ENCODE data around the gene ANKDD1B. TPM values are rescaled to one million over a fixed set of nuclear protein-coding genes. Genes with fewer than 3 reads are reported as not detected.

ANKDD1B gene
- polyA plus RNA-seq, 1 of the 3 experiments (the other 2 are of a cell fraction), result 0.12 TPM

DNA sequence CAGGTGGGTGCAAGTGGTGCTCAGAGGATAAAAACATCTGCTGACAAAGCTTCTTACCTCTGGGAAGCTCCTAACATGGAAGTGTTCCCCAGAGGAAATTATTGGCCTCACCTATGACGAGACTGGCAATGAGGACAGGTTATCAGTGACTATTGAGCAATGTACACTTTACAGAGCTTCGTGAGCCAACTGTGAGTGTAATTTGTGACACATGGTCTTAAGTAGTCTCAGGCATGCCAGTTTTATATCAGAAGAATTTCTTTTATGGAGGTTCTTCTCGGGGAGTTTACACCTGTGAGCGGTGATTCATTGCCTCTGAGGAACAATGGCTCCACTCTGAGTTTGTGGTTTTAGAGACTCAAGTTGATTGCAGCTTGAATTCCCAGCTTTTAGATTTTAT, 11.3 kb downstream of the ANKDD1B start (continued):
- TF ChIP-seq TAF1 (IDR thresholded peaks at IDR 0.05; ENCODE audit: borderline replicate concordance, low read depth, low read length), result no peak
- TF ChIP-seq CHD2 (IDR thresholded peaks at IDR 0.05; ENCODE audit: low read length, partially characterized antibody), result no peak
- no peak for TF ChIP-seq GABPA (IDR thresholded peaks at IDR 0.05; ENCODE audit: low read depth)
- no peak for TF ChIP-seq GATA2 (CRISPR knock-in tag; IDR thresholded peaks at IDR 0.05)
- TF ChIP-seq, protein P1, sequence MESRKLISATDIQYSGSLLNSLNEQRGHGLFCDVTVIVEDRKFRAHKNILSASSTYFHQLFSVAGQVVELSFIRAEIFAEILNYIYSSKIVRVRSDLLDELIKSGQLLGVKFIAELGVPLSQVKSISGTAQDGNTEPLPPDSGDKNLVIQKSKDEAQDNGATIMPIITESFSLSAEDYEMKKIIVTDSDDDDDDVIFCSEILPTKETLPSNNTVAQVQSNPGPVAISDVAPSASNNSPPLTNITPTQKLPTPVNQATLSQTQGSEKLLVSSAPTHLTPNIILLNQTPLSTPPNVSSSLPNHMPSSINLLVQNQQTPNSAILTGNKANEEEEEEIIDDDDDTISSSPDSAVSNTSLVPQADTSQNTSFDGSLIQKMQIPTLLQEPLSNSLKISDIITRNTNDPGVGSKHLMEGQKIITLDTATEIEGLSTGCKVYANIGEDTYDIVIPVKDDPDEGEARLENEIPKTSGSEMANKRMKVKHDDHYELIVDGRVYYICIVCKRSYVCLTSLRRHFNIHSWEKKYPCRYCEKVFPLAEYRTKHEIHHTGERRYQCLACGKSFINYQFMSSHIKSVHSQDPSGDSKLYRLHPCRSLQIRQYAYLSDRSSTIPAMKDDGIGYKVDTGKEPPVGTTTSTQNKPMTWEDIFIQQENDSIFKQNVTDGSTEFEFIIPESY (IDR thresholded peaks at IDR 0.05; ENCODE audit: borderline replicate concordance, low read depth), result no peak

DNA sequence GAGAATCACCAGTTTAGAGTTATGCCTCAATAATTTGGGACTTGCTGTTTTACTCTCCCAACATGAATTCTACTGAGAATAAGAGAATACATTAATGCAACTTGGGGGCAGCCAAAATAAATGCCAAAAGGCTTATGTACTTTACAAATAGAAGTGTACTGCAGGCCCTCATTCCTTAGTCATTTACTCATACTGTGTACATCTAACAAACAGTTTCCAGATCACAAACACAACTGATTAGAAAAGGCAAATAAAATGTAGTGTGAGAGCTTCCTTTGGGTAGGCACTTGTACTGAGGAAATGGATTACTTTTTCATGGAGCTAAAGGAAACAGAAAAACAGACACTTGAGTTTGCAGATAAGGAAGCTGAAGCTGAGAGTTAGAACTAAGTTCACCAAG, 12.6 kb downstream of the ANKDD1B start:
- Histone ChIP-seq H3K9me2 (no peaks in the 10 kb centered on the region), H3K9me3 (no peaks in the 10 kb centered on the region), H3K4me3 (ENCODE audit: low read depth in 2 of 2, low read length in 1 of 2) (no peak overlapping the region), H3K4me1 (ENCODE audit: control insufficient read depth in 1 of 2, insufficient read depth in 2 of 2, low read depth in 1 of 2, low read length in 1 of 2) (no peaks in the 10 kb centered on the region), H4K20me1 (ENCODE audit: insufficient read depth) (no peaks in the 10 kb centered on the region), H2AFZ (ENCODE audit: low read depth) (no peak overlapping the region), H3K79me2 (ENCODE audit: insufficient read depth) (no peaks in the 10 kb centered on the region), H3F3A (replicated peaks; ENCODE audit: insufficient read depth) (no peaks in the 10 kb centered on the region), H3K9ac (no peak overlapping the region), H3K36me3 (replicated peaks in 1 of 2; ENCODE audit: control insufficient read depth in 1 of 2, insufficient read depth in 2 of 2, low read length in 1 of 2) (no peaks in the 10 kb centered on the region), H3K27me3 (ENCODE audit: insufficient read depth) (no peaks in the 10 kb centered on the region), H3K27ac (ENCODE audit: low read depth in 2 of 2, low read length in 1 of 2) (no peak overlapping the region), H3K4me2 (no peak overlapping the region)
- POLR2A ChIA-PET, result no interaction called here
- TF ChIP-seq JUND (IDR thresholded peaks at IDR 0.05) (no peak), FOXJ3 (CRISPR knock-in tag; IDR thresholded peaks at IDR 0.05) (no peak), SIN3A (IDR thresholded peaks at IDR 0.05; ENCODE audit: borderline replicate concordance, low read depth, low read length) (no peak)
- TF ChIP-seq, protein P2, sequence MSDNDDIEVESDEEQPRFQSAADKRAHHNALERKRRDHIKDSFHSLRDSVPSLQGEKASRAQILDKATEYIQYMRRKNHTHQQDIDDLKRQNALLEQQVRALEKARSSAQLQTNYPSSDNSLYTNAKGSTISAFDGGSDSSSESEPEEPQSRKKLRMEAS (IDR thresholded peaks at IDR 0.05; ENCODE audit: low read depth), result no peak
- CTCF ChIA-PET, result no interaction called here
- DNase-seq, result no peak

DNA sequence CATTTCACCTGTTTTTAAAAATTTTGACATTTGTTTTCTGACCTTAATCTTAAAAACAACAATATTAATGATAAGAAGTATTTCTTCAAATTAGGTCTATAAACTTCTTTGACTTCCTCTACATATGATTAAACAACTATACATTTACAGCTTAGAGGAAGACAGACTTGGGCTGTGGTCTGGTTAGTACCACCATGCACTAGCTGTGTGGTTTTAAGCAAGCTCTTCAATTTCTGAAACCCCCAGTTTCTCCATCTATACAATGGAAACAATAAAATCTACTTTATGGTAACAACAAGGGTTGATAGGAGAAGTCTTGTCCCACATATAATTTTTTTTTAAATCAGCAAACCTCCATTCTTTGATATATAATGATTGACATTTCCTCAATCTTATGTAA, 15.7 kb downstream of the ANKDD1B start:
- POLR2A ChIA-PET, result no interaction called here
- Histone ChIP-seq H3K27ac (ENCODE audit: low read depth in 2 of 2, low read length in 1 of 2) (no peak overlapping the region), H3K9me3 (no peaks in the 10 kb centered on the region), H3K9me2 (no peaks in the 10 kb centered on the region), H3F3A (replicated peaks; ENCODE audit: insufficient read depth) (no peaks in the 10 kb centered on the region), H3K36me3 (replicated peaks in 1 of 2; ENCODE audit: control insufficient read depth in 1 of 2, insufficient read depth in 2 of 2, low read length in 1 of 2) (no peaks in the 10 kb centered on the region), H3K4me1 (ENCODE audit: control insufficient read depth in 1 of 2, insufficient read depth in 2 of 2, low read depth in 1 of 2, low read length in 1 of 2) (no peaks in the 10 kb centered on the region), H3K4me3 (ENCODE audit: low read depth in 2 of 2, low read length in 1 of 2) (no peak overlapping the region), H2AFZ (ENCODE audit: low read depth) (no peak overlapping the region), H3K79me2 (ENCODE audit: insufficient read depth) (no peaks in the 10 kb centered on the region), H3K4me2 (no peak overlapping the region), H4K20me1 (ENCODE audit: insufficient read depth) (no peaks in the 10 kb centered on the region), H3K27me3 (ENCODE audit: insufficient read depth) (no peaks in the 10 kb centered on the region), H3K9ac (no peak overlapping the region)
- TF ChIP-seq RFX5 (IDR thresholded peaks at IDR 0.05; ENCODE audit: low read length), result no peak
- TF ChIP-seq, protein P1 (IDR thresholded peaks at IDR 0.05; ENCODE audit: borderline replicate concordance, low read depth), result no peak
- TF ChIP-seq ELF1 (IDR thresholded peaks at IDR 0.05), result no peak
- TF ChIP-seq SIN3A (IDR thresholded peaks at IDR 0.05; ENCODE audit: borderline replicate concordance, low read depth, low read length), result no peak
- no peak for TF ChIP-seq POLR2AphosphoS5 (IDR thresholded peaks at IDR 0.05; ENCODE audit: low read depth, low read length)
- no peak for TF ChIP-seq JUND (IDR thresholded peaks at IDR 0.05)
- no peak for TF ChIP-seq EP300 (IDR thresholded peaks at IDR 0.05; ENCODE audit: borderline replicate concordance in 1 of 2, low read depth in 1 of 2, low read length in 1 of 2)
- TF ChIP-seq, protein P2 (IDR thresholded peaks at IDR 0.05; ENCODE audit: low read depth), result no peak
- TF ChIP-seq, protein P3, sequence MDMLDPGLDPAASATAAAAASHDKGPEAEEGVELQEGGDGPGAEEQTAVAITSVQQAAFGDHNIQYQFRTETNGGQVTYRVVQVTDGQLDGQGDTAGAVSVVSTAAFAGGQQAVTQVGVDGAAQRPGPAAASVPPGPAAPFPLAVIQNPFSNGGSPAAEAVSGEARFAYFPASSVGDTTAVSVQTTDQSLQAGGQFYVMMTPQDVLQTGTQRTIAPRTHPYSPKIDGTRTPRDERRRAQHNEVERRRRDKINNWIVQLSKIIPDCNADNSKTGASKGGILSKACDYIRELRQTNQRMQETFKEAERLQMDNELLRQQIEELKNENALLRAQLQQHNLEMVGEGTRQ (IDR thresholded peaks at IDR 0.05; ENCODE audit: borderline replicate concordance, low read depth, low read length), result no peak
- CTCF ChIA-PET, result interaction anchor here (1.1 to 1.5 kb wide), 2 partner anchors 10 to 12 kb away, joined by 3 to 4 read pairs; no protein-coding TSS in a partner anchor
- no peak for DNase-seq

Data from SK-N-SH (cell line).